A549 (cell line): ENCODE data around the gene RCAN2. TPM values are rescaled to one million over a fixed set of nuclear protein-coding genes. Genes with fewer than 3 reads are reported as not detected.

Source experiments
- ATAC-seq, 2 experiments: fragments of 200-7000 bp in 1 of 2; fragments of >200 bp in 1 of 2; cut with Nextera tagmentation in 1 of 2; cut with Tn5 transposase in 1 of 2; 3 replicates each; pipeline versions ENCODE4 v1.8.0 to v1.9.1; 2018 to 2020; ENCODE audit warnings: mild to moderate bottlenecking in 1 of 2, moderate library complexity in 1 of 2
- CTCF ChIA-PET: fragments of 300-600 bp; sonication (Branson Sonifier 250); formaldehyde crosslinking; extraction: SDS; loops from one replicate; lab custom pipeline; 2021; ENCODE audit warnings: antibody characterized with exemption, inconsistent platforms; lab: Yijun Ruan, JAX
- POLR2A ChIA-PET: fragments of 350-600 bp; formaldehyde crosslinking; extraction: SDS; loops from one replicate; lab custom pipeline; 2021; ENCODE audit warnings: antibody characterized with exemption, inconsistent platforms; lab: Yijun Ruan, JAX
- DNase-seq, 2 experiments: peaks; one replicate each; pipeline versions ENCODE4 v3.0.0 to v3.0.0-alpha.2; 2011 to 2016; ENCODE audit warnings: low read depth in 1 of 2, low spot score in 1 of 2
- FAIRE-seq: peaks from 2 replicates; lab custom pipeline; 2011; peaks lifted over from hg19 to GRCh38; lab: Jason Lieb, UNC
- H3K27ac ChIP-seq, 2 experiments: fragments of >200 bp; sonication (Bioruptor Twin); formaldehyde crosslinking; 3 replicates each; pipeline ENCODE4 v1.5.1; 2016 to 2017
- H3K4me1 ChIP-seq: fragments of >200 bp; sonication (Bioruptor Twin); formaldehyde crosslinking; 3 replicates; pipeline ENCODE4 v1.6.1; 2016
- H3K4me2 ChIP-seq: fragments of >200 bp; sonication (Bioruptor Twin); formaldehyde crosslinking; 3 replicates; pipeline ENCODE4 v1.6.1; 2016
- H3K4me3 ChIP-seq: fragments of >200 bp; sonication (Bioruptor Twin); formaldehyde crosslinking; 3 replicates; pipeline ENCODE4 v1.5.1; 2016
- H3K9me3 ChIP-seq: fragments of >200 bp; sonication (Bioruptor Twin); formaldehyde crosslinking; 3 replicates; pipeline ENCODE4 v1.6.1; 2016
- CBX2 ChIP-seq: fragments of 200-600 bp; sonication (generic); IDR thresholded peaks from 2 replicates; pipeline ENCODE4 v1.6.1; 2016; ENCODE audit warnings: low read depth, mild to moderate bottlenecking, borderline replicate concordance
- CEBPB ChIP-seq, 2 experiments: fragments of >200 bp in 1 of 2; sonication (Bioruptor Twin) in 1 of 2; formaldehyde crosslinking in 1 of 2; IDR thresholded peaks; 2 replicates each; pipeline ENCODE4 v1.6.1; 2012 to 2016
- CTCF ChIP-seq: fragments of >200 bp; sonication (Bioruptor Twin); formaldehyde crosslinking; IDR thresholded peaks from 3 replicates; pipeline ENCODE4 v1.5.1; 2016
- EP300 ChIP-seq, 2 experiments: fragments of >200 bp; sonication (Bioruptor Twin); formaldehyde crosslinking; IDR thresholded peaks; 2 replicates in 1 of 2; 3 replicates in 1 of 2; pipeline ENCODE4 v1.6.1; 2016 to 2017
- GATA3 ChIP-seq: IDR thresholded peaks from 2 replicates; pipeline ENCODE4 v1.6.1; 2012; ENCODE audit warnings: borderline replicate concordance
- HDAC2 ChIP-seq: fragments of 200-600 bp; sonication (generic); IDR thresholded peaks from 2 replicates; pipeline ENCODE4 v1.6.1; 2016
- HOXA7 ChIP-seq: fragments of 250-450 bp; sonication (Bioruptor Pico); IDR thresholded peaks from 2 replicates; pipeline ENCODE4 v1.5.0; 2020; ENCODE audit warnings: mild to moderate bottlenecking, moderate library complexity
- HOXB5 ChIP-seq: fragments of 250-450 bp; sonication (Bioruptor Pico); IDR thresholded peaks from 2 replicates; pipeline ENCODE4 v1.5.0; 2020; ENCODE audit warnings: mild to moderate bottlenecking, moderate library complexity
- KDM5A ChIP-seq: fragments of 200-600 bp; sonication (generic); IDR thresholded peaks from 2 replicates; pipeline ENCODE4 v1.6.1; 2016; ENCODE audit warnings: antibody characterized with exemption, mild to moderate bottlenecking
- MAFK ChIP-seq: fragments of 450-650 bp; IDR thresholded peaks from 2 replicates; pipeline ENCODE4 v1.6.1; 2014; ENCODE audit not compliant: partially characterized antibody
- MYC ChIP-seq: IDR thresholded peaks from 2 replicates; pipeline ENCODE4 v1.6.1; 2012; ENCODE audit warnings: mild to moderate bottlenecking, inconsistent platforms, low read length, improper control_type of control experiment, borderline replicate concordance
- NPAS2 ChIP-seq: fragments of 250-450 bp; sonication (Bioruptor Pico); IDR thresholded peaks from 2 replicates; pipeline ENCODE4 v1.8.0; 2022; ENCODE audit warnings: mild to moderate bottlenecking, moderate library complexity, borderline replicate concordance
- PHF8 ChIP-seq: fragments of 200-600 bp; sonication (generic); IDR thresholded peaks from 2 replicates; pipeline ENCODE4 v1.6.1; 2016; ENCODE audit warnings: low read depth, mild to moderate bottlenecking, antibody characterized with exemption, moderate library complexity, borderline replicate concordance
- POLR2AphosphoS2 ChIP-seq: conservative IDR thresholded peaks from 2 replicates; pipeline ENCODE4 v1.6.1; 2012; ENCODE audit warnings: low read length, improper control_type of control experiment, inconsistent platforms
- RCOR1 ChIP-seq: fragments of 150-350 bp; IDR thresholded peaks from 2 replicates; pipeline ENCODE4 v1.6.1; 2014; ENCODE audit warnings: antibody characterized with exemption, low read length, low read depth
- RFX5 ChIP-seq: fragments of 450-650 bp; IDR thresholded peaks from 2 replicates; pipeline ENCODE4 v1.7.1; 2014; ENCODE audit warnings: antibody characterized with exemption, mild to moderate bottlenecking, moderate library complexity
- RNF2 ChIP-seq: fragments of 200-600 bp; sonication (generic); IDR thresholded peaks from 2 replicates; pipeline ENCODE4 v1.6.1; 2016; ENCODE audit warnings: low read depth, mild to moderate bottlenecking, antibody characterized with exemption, moderate library complexity, borderline replicate concordance
- TP53 ChIP-seq: fragments of 250-450 bp; sonication (Bioruptor Pico); IDR thresholded peaks from 2 replicates; pipeline ENCODE4 v1.5.0; 2021; ENCODE audit warnings: mild to moderate bottlenecking, moderate library complexity
- ZC3H11A ChIP-seq: fragments of 450-650 bp; IDR thresholded peaks from 2 replicates; pipeline ENCODE4 v1.6.1; 2014; ENCODE audit warnings: antibody characterized with exemption, mild to moderate bottlenecking
- WGBS: methylation state at CpG from one replicate; pipeline ENCODE4 v1.1.6; 2017; ENCODE audit errors: missing lambda C conversion rate; 5-methylcytosine and 5-hydroxymethylcytosine counted together
- polyA plus RNA-seq, 4 experiments: library from polyadenylated mRNA; depleted of rRNA in 3 of 4; stranded (reverse); fragments of >200 nt; fragmentation: RNase III in 1 of 4; extraction: RNeasy Plus Mini Kit Qiagen cat#74134 plus additional on column Dnase treatment in 1 of 4; gene quantifications; 2 replicates in 3 of 4; 3 replicates in 1 of 4; pipeline ENCODE4 v1.2.3, GENCODE V29; 2011 to 2017
- TF ChIP-seq, protein P1 (sequence below): IDR thresholded peaks from 2 replicates; pipeline ENCODE4 v1.6.1; 2012; ENCODE audit warnings: low read depth, borderline replicate concordance
- TF ChIP-seq, protein P2 (sequence below): IDR thresholded peaks from 2 replicates; pipeline ENCODE4 v1.6.1; 2012
- TF ChIP-seq, protein P3 (sequence below): fragments of >200 bp; sonication (Bioruptor Twin); formaldehyde crosslinking; IDR thresholded peaks from 3 replicates; pipeline ENCODE4 v1.6.1; 2016
- TF ChIP-seq, protein P4 (sequence below): fragments of 250-450 bp; sonication (Bioruptor Pico); IDR thresholded peaks from 2 replicates; pipeline ENCODE4 v1.5.0; 2021; ENCODE audit warnings: mild to moderate bottlenecking, moderate library complexity, borderline replicate concordance
- TF ChIP-seq, protein P5 (sequence below): fragments of 450-650 bp; IDR thresholded peaks from 2 replicates; pipeline ENCODE4 v1.6.1; 2014; ENCODE audit warnings: antibody characterized with exemption

Gene RCAN2
- polyA plus RNA-seq, 2 of the 4 experiments (the other 2 are of a cell fraction): not detected

GRCh38 chr6:46296586-46296985 lies 194.7 kb downstream of the RCAN2 start:
- TF ChIP-seq MYC (no peak), KDM5A (no peak), RNF2 (no peak), CEBPB (IDR thresholded peaks at IDR 0.05) (no peak), EP300 (IDR thresholded peaks at IDR 0.05) (no peak), NPAS2 (no peak), RCOR1 (no peak), HDAC2 (no peak), MAFK (no peak), GATA3 (no peak), CBX2 (no peak), PHF8 (no peak), HOXB5 (no peak), TP53 (CRISPR knock-in tag) (no peak)
- TF ChIP-seq, protein P1, sequence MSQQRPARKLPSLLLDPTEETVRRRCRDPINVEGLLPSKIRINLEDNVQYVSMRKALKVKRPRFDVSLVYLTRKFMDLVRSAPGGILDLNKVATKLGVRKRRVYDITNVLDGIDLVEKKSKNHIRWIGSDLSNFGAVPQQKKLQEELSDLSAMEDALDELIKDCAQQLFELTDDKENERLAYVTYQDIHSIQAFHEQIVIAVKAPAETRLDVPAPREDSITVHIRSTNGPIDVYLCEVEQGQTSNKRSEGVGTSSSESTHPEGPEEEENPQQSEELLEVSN: no peak
- TF ChIP-seq, protein P2, sequence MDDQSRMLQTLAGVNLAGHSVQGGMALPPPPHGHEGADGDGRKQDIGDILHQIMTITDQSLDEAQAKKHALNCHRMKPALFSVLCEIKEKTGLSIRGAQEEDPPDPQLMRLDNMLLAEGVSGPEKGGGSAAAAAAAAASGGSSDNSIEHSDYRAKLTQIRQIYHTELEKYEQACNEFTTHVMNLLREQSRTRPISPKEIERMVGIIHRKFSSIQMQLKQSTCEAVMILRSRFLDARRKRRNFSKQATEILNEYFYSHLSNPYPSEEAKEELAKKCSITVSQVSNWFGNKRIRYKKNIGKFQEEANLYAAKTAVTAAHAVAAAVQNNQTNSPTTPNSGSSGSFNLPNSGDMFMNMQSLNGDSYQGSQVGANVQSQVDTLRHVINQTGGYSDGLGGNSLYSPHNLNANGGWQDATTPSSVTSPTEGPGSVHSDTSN: no peak
- TF ChIP-seq, protein P3, sequence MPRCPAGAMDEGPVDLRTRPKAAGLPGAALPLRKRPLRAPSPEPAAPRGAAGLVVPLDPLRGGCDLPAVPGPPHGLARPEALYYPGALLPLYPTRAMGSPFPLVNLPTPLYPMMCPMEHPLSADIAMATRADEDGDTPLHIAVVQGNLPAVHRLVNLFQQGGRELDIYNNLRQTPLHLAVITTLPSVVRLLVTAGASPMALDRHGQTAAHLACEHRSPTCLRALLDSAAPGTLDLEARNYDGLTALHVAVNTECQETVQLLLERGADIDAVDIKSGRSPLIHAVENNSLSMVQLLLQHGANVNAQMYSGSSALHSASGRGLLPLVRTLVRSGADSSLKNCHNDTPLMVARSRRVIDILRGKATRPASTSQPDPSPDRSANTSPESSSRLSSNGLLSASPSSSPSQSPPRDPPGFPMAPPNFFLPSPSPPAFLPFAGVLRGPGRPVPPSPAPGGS: no peak
- Histone ChIP-seq H3K9me3 (no peaks in the 10 kb centered on the region), H3K4me3 (no peak overlapping the region), H3K27ac (no peak overlapping the region), H3K4me2 (no peak overlapping the region), H3K4me1 (no peaks in the 10 kb centered on the region)
- CTCF ChIA-PET: no interaction called here
- FAIRE-seq (no peak), DNase-seq (no peak), ATAC-seq (no peak)
- 4% methylated on average over 1 of the region's 1 CpG for WGBS
- POLR2A ChIA-PET: no interaction called here

DNA sequence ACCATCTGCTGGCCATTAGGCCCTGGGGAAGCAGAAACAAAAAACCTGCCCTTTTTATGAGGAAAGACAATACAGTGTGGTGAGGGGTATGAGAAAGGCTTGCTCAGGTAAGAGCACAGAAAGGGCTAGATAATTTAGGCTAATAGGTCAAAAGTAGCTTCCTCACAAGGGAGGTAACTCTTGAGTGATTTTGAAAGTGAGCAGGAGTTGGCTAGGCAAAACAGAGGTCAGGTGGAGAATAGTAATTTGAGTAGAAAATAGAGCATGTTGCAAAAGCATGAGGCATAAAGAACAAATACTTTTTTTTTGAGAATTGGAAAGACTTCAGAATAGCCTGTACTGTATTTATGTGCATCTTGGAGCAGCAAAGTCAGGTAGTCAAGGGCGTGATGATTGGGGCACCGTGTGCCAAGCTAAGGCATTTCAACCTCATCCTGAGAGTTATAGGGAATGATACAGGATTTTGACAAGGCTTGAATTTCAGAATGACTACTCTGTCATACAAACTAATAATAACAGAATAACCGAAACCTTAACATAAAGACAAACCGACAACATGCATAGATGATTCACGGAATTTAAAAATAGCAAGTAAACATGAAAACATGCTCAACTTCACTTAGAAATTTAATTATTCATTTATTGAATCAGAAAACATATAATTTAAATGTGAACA lies 197.5 kb downstream of the RCAN2 start:
- no peak for DNase-seq
- Histone ChIP-seq H3K9me3 (no peaks in the 10 kb centered on the region), H3K27ac (no peak overlapping the region), H3K4me2 (no peak overlapping the region), H3K4me3 (no peak overlapping the region), H3K4me1 (no peaks in the 10 kb centered on the region)
- ATAC-seq: no peak
- FAIRE-seq: no peak
- CTCF ChIA-PET: no interaction called here
- 25% methylated on average over 5 of the region's 5 CpGs for WGBS
- POLR2A ChIA-PET: no interaction called here
- no peak for TF ChIP-seq POLR2AphosphoS2
- TF ChIP-seq ZC3H11A: no peak
- TF ChIP-seq, protein P3: no peak
- TF ChIP-seq HOXA7 (CRISPR knock-in tag): no peak
- no peak for TF ChIP-seq CEBPB (IDR thresholded peaks at IDR 0.05)
- TF ChIP-seq, protein P4, sequence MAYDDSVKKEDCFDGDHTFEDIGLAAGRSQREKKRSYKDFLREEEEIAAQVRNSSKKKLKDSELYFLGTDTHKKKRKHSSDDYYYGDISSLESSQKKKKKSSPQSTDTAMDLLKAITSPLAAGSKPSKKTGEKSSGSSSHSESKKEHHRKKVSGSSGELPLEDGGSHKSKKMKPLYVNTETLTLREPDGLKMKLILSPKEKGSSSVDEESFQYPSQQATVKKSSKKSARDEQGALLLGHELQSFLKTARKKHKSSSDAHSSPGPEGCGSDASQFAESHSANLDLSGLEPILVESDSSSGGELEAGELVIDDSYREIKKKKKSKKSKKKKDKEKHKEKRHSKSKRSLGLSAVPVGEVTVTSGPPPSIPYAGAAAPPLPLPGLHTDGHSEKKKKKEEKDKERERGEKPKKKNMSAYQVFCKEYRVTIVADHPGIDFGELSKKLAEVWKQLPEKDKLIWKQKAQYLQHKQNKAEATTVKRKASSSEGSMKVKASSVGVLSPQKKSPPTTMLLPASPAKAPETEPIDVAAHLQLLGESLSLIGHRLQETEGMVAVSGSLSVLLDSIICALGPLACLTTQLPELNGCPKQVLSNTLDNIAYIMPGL (CRISPR knock-in tag): no peak
- TF ChIP-seq, protein P5, sequence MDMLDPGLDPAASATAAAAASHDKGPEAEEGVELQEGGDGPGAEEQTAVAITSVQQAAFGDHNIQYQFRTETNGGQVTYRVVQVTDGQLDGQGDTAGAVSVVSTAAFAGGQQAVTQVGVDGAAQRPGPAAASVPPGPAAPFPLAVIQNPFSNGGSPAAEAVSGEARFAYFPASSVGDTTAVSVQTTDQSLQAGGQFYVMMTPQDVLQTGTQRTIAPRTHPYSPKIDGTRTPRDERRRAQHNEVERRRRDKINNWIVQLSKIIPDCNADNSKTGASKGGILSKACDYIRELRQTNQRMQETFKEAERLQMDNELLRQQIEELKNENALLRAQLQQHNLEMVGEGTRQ: no peak
- TF ChIP-seq RNF2: no peak
- no peak for TF ChIP-seq RFX5
- no peak for TF ChIP-seq MAFK
- no peak for TF ChIP-seq CTCF
